Measurements from ENCODE around the gene DHH. TPM values are rescaled to one million over a fixed set of nuclear protein-coding genes. Genes with fewer than 3 reads are reported as not detected.
A peak's percentile ranks its signal among the peaks of the same experiment; 100 is the strongest.

Gene DHH
- total and polyA plus RNA-seq, 8 donors: 0.10 to 1.1 (median 0.22) TPM; not detected in 2

GRCh38 chr12:49126852-49127763 lies 32.5 kb upstream of the DHH start:
- intact Hi-C loops (cut with DNase I; ENCODE audit: low total_unique reads): loop anchor here (10.0 kb wide), 1 partner anchor 62 kb away; the partner anchor contains the start of genes KMT2D and RHEBL1
- Histone ChIP-seq H3K36me3 (peaks cover 16 to 32% (median 27%) of the 10 kb centered on the region in 4 donors), H3K27me3 (no peaks in the 10 kb centered on the region), H3K27ac (no peak overlapping the region), H3K4me1 (peaks cover 13 to 27% (median 22%) of the 10 kb centered on the region in 4 donors), H3K4me3 (no peak overlapping the region), H3K9me3 (no peaks in the 10 kb centered on the region)
- no peak for DNase-seq
- no peak for TF ChIP-seq EP300 (IDR thresholded peaks at IDR 0.05)
- no peak for TF ChIP-seq POLR2AphosphoS5 (IDR thresholded peaks at IDR 0.05)
- no peak for TF ChIP-seq CTCF (IDR thresholded peaks at IDR 0.05)
- TF ChIP-seq POLR2A (IDR thresholded peaks at IDR 0.05): no peak
- 69 to 92% (median 82%) methylated on average over 4 of the region's 4 CpGs for WGBS, 5 donors

GRCh38 chr12:49121047-49121696 lies 26.6 kb upstream of the DHH start:
- 29 to 35% (median 34%) methylated on average over 6 of the region's 6 CpGs for WGBS, 5 donors
- intact Hi-C loops (cut with DNase I; ENCODE audit: low total_unique reads): loop anchor here (10.0 kb wide), 1 partner anchor 56 kb away; the partner anchor contains the start of genes KMT2D and RHEBL1
- peak; percentile 45 to 81 for DNase-seq
- H3K27ac ChIP-seq: no peak overlapping the region
- H3K27me3 ChIP-seq: no peaks in the 10 kb centered on the region
- H3K4me3 ChIP-seq: no peak overlapping the region
- no peaks in the 10 kb centered on the region for H3K4me1 ChIP-seq
- TF ChIP-seq POLR2AphosphoS5 (IDR thresholded peaks at IDR 0.05) (peak in 1 of 3 donors; percentile 31), EP300 (IDR thresholded peaks at IDR 0.05) (no peak), CTCF (IDR thresholded peaks at IDR 0.05) (peak in 4 of 7 experiments; percentile 29 to 50 (median 40)), POLR2A (IDR thresholded peaks at IDR 0.05) (no peak)
- no peaks in the 10 kb centered on the region for H3K36me3 ChIP-seq
- H3K9me3 ChIP-seq: no peaks in the 10 kb centered on the region

GRCh38 chr12:49111206-49111605 lies 16.6 kb upstream of the DHH start:
- TF ChIP-seq CTCF (IDR thresholded peaks at IDR 0.05) (no peak), POLR2AphosphoS5 (IDR thresholded peaks at IDR 0.05) (no peak), EP300 (IDR thresholded peaks at IDR 0.05) (no peak), POLR2A (IDR thresholded peaks at IDR 0.05) (no peak)
- intact Hi-C loops (cut with DNase I; ENCODE audit: low total_unique reads): no loop called here
- Histone ChIP-seq H3K27ac (peak overlapping the region; percentile 90 to 96 (median 94)), H3K36me3 (peaks cover 4 to 11% (median 8%) of the 10 kb centered on the region in 4 donors), H3K4me3 (peak overlapping the region; percentile 78 to 89 (median 86)), H3K4me1 (peaks cover 28 to 47% (median 41%) of the 10 kb centered on the region in 4 donors), H3K9me3 (no peaks in the 10 kb centered on the region), H3K27me3 (no peaks in the 10 kb centered on the region)
- 38 to 47% (median 43%) methylated on average over 6 of the region's 6 CpGs for WGBS, 5 donors
- no peak for DNase-seq

- peaks cover 4 to 17% (median 14%) of the 10 kb centered on the region in 4 donors for H3K36me3 ChIP-seq
- TF ChIP-seq POLR2AphosphoS5 (IDR thresholded peaks at IDR 0.05) (peak; percentile 78 to 93 (median 91)), EP300 (IDR thresholded peaks at IDR 0.05) (no peak), CTCF (IDR thresholded peaks at IDR 0.05) (peak in 5 of 7 experiments; percentile 15 to 58 (median 43)), POLR2A (IDR thresholded peaks at IDR 0.05) (peak in 2 of 4 donors; percentile 39 to 42)
- intact Hi-C loops (cut with DNase I; ENCODE audit: low total_unique reads): no loop called here
- peaks cover 28 to 53% (median 44%) of the 10 kb centered on the region in 4 donors for H3K4me1 ChIP-seq
- DNase-seq: peak; percentile 97 to 99
- H3K9me3 ChIP-seq: no peaks in the 10 kb centered on the region
- WGBS, 5 donors: 0 to 1% (median 0%) methylated on average over 31 to 43 of the region's 43 CpGs
- peak within 1 kb of the TSS; percentile 78 to 89 (median 86) for H3K4me3 ChIP-seq
- H3K27ac ChIP-seq: peak within 1 kb of the TSS; percentile 90 to 96 (median 94)
- H3K27me3 ChIP-seq: no peaks in the 10 kb centered on the region
These were observed 16.0 kb upstream of the DHH start, which contains the start of gene LMBR1L for GRCh38 chr12:49110464-49111155. Gene LMBR1L, minus strand, starts transcription at chr12:49110847. Its CDS starts 292 bp downstream, at chr12:49110555.
